ENCODE measurements around the gene ANLN.
"Not testable (repeated sequence)": the region's sequence is repeated elsewhere in the genome, so short reads cannot be mapped to it uniquely, and the experiment has no call there.

The ANLN gene

DNA sequence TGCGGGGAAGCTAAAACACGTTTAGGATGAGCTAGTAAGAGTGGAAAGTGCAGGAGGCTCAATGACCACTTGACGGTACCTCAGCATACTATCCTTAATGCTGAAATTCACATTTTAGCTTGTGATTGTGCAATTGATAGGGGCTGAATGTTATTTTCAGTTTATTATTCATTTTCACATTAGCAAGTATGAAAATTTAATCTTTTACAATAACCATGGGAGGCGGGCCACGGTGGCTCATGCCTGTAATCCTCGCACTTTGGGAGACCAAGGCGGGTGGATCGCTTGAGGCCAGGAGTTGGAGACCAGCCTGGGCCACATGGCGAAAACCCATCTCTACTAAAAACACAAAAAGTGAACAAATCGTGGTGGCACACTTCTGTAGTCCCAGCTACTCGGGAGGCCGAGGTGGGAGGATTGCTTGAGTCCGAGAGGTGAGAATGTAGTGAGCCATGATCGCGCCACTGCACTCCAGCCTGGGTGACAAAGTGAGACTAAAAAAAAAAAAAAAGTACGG, 22.0 kb upstream of the ANLN start:
- H3K27ac Mint-ChIP-seq, result peak overlapping the region in 1 of 2 donors; percentile 30
- peaks cover 4% of the 10 kb centered on the region for H3K4me1 Mint-ChIP-seq
- no peaks in the 10 kb centered on the region for H3K9me3 Mint-ChIP-seq
- no peaks in the 10 kb centered on the region for H3K27me3 Mint-ChIP-seq
- H3K4me3 Mint-ChIP-seq, result peak overlapping the region; percentile 86 to 88
- DNase-seq (no peak), ATAC-seq (no peak)

DNA sequence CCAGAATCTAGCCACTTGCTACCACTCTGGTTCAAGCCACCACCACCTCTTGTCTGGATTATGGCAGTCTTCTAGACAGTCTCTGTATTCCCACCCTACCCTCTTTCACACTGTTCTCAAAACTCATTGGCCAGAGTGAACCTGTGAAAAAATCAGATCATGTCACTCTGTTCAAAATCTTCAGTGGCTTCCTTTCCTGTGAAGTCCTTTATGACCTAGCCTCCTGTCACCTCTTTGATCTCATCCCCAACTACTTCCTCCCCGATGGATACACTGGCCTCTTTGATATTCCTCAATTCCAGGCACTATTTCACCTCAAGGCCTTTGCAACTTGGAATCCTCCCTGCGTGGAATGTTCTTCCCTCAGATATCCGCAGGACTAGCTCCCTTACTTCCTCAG, 21.2 kb upstream of the ANLN start:
- no peak for DNase-seq

DNA sequence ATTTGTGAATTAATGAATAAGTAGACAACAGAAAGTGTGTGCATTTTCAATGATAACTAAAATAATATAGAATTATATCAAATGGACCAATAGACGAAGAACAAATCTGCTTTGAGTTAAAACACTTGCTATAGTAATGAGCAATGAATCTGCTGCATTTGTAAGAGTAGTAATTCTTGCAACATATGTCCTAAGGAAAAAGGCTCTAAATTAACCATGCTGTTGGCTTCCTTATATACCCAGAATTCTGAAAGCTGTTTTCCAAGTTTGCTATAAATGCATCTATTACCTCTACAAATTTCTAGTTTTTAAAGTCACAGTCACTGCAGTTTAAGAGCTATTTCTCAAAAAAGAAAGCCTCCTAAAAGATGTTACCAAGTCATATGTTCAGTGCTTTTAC, 20.5 kb upstream of the ANLN start:
- Mint-ChIP-seq H3K9me3 (no peaks in the 10 kb centered on the region), H3K27ac (no peak overlapping the region), H3K27me3 (no peaks in the 10 kb centered on the region), H3K4me3 (no peak overlapping the region), H3K4me1 (peaks cover 4% of the 10 kb centered on the region)
- DNase-seq (no peak), ATAC-seq (no peak)

More for the DNA sequence above, 21.2 kb upstream of the ANLN start:
- H3K4me3 Mint-ChIP-seq, result no peak overlapping the region
- H3K4me1 Mint-ChIP-seq, result peaks cover 4% of the 10 kb centered on the region
- H3K9me3 Mint-ChIP-seq, result no peaks in the 10 kb centered on the region
- no peak for ATAC-seq
- no peak overlapping the region for H3K27ac Mint-ChIP-seq
- no peaks in the 10 kb centered on the region for H3K27me3 Mint-ChIP-seq

DNA sequence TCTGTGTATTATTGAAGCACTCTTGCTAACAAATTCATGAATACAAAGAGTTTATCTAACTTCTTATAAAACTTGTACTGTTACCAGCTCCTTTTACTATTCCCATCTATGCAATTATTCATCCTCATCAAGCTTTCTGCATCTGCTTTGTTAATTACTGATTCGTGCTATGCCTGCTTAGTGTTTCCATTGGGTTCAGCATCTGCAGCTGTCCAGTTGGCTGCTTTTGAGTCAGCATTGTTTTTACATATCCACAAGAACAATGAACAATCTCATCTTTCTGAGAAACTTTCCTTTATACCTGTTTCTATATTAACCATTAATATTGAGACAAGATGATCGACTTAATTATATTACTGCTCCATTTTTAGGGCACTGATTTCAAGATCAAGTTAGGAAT, 19.6 kb upstream of the ANLN start:
- Mint-ChIP-seq H3K27ac (no peak overlapping the region), H3K27me3 (no peaks in the 10 kb centered on the region), H3K4me1 (peaks cover 4% of the 10 kb centered on the region), H3K9me3 (no peaks in the 10 kb centered on the region), H3K4me3 (no peak overlapping the region)
- ATAC-seq (no peak), DNase-seq (no peak)

DNA sequence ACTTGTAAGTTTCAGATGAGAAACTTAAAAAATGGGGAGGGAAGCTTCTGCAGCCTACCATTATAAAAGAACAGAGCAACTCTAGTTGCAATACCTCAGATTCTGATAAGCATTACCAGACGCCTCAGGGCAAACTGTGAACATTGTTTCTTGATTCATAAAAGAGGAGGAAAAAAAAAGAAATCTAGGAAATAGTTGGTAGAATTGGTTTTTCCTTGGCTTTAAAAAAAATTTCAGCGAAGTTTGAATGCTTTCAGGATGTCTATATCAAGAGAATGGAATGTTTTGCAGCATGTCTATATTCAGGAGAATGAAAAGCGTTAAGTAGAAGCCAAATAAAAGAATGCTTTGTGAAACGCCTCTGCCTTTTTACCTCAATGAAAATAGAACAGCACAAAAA, 17.5 kb upstream of the ANLN start:
- H3K9me3 Mint-ChIP-seq, result no peaks in the 10 kb centered on the region
- ATAC-seq (no peak), DNase-seq (no peak)
- H3K27ac Mint-ChIP-seq, result no peak overlapping the region
- no peaks in the 10 kb centered on the region for H3K27me3 Mint-ChIP-seq
- no peak overlapping the region for H3K4me3 Mint-ChIP-seq
- H3K4me1 Mint-ChIP-seq, result peaks cover 4% of the 10 kb centered on the region

DNA sequence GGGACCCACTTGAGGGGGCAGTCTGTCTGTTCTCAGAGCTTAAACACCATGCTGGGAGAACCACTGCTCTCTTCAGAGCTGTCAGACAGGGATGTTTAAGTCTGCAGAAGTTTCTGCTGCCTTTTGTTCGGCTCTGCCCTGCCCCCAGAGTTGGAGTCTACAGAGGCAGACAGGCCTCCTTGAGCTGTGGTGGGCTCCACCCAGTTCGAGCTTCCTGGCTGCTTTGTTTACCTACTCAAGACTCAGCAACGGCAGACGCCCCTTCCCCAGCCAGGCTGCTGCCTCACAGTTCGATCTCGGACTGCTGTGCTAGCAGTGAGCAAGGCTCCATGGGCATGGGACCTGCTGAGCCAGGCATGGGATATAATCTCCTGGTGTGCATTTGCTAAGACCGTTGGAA, 11.1 kb upstream of the ANLN start:
- not testable (repeated sequence) for H3K27me3 Mint-ChIP-seq, H3K4me3 Mint-ChIP-seq, H3K27ac Mint-ChIP-seq, DNase-seq, ATAC-seq
- H3K4me1 Mint-ChIP-seq, result peaks cover 14% of the 10 kb centered on the region
- peaks cover 7 to 22% of the 10 kb centered on the region in 2 donors for H3K9me3 Mint-ChIP-seq

DNA sequence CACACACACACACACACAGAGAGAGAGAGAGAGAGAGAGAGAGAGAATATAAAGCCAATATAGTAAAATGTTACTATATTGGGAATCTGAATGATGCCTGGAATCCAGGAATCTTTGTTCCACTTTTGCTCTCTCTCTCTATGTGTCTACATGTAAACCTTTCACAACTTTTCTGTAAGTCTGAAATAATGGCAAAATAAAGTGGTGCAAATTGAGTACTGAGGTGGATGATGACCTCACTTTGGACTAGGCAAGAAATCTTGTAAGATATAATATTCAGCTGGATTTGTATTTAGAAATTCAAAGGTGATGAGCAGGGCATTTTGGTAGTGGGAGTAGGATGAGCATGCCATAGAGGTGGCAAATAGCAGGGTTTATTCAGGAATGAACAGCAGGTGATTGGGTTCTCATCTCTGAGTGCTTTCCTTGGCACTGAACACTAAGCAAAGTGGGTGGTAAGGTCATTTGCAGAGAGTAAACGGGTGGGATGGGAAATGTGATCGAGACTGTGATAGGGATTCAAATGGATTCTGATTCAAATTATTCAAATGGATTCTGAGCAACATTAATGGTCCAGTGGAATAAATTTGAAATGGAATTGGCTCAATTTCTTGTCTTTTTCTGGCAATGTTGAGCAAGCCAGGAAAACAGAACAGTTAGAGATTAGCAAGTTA, 9.7 kb upstream of the ANLN start:
- Mint-ChIP-seq H3K27me3 (no peaks in the 10 kb centered on the region), H3K27ac (no peak overlapping the region), H3K4me3 (no peak overlapping the region), H3K9me3 (peaks cover 7 to 22% of the 10 kb centered on the region in 2 donors), H3K4me1 (peaks cover 14% of the 10 kb centered on the region)
- ATAC-seq (no peak), DNase-seq (no peak)

DNA sequence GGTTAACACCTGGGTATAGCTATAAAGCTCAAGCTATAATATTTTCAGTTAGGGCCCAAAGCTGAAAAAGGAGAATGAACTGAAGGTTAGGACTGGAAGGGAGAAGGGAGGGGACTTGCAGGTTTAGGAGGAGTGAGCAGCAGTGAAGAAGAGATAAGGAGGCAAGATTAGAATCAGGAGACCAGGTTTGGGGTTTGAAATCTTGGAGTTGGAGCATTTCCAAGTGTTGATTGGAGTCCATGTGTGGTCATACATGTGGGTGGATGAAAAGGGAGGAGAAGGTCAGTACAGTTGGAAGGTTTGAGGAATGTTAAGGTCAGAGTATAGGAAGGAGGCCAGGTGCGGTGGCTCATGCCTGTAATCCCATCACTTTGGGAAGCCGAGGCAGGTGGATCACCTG, 8.6 kb upstream of the ANLN start:
- H3K4me3 Mint-ChIP-seq, result no peak overlapping the region
- H3K4me1 Mint-ChIP-seq, result peaks cover 14% of the 10 kb centered on the region
- peaks cover 7 to 22% of the 10 kb centered on the region in 2 donors for H3K9me3 Mint-ChIP-seq
- no peaks in the 10 kb centered on the region for H3K27me3 Mint-ChIP-seq
- DNase-seq (no peak), ATAC-seq (no peak)
- H3K27ac Mint-ChIP-seq, result no peak overlapping the region

DNA sequence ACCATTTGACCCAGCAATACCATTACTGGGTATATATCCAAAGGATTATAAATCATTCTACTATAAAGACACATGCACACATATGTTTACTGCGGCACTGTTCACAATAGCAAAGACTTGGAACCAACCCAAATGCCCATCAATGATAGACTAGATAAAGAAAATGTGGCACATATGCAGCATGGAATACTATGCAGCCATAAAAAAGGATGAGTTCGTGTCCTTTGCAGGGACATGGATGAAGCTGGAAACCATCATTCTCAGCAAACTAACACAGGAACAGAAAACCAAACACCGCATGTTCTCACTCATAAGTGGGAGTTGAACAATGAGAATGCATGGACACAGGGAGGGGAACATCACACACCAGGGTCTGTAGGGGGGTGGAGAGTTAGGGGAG, 6.4 kb upstream of the ANLN start:
- not testable (repeated sequence) for ATAC-seq, H3K4me3 Mint-ChIP-seq, H3K27me3 Mint-ChIP-seq, DNase-seq, H3K27ac Mint-ChIP-seq, H3K4me1 Mint-ChIP-seq
- peaks cover 7 to 13% of the 10 kb centered on the region in 2 donors for H3K9me3 Mint-ChIP-seq

DNA sequence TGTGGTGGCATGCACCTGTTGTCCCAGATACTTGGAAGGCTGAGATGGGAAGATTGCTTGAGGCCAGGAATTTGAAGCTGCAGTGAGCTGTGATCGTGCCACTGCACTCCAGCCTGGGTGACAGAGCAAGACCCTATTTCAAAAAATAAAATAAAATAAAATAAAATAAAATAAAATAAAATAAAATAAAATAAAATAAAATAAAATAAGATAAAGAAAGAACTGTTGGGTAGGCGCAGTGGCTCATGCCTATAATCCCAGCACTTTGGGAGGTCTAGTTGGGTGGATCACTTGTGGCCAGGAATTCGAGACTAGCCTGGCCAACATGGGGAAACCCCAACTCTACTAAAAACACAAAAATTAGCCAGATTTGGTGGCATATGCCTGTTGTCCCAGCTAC, 4.0 kb upstream of the ANLN start:
- ATAC-seq, H3K27ac Mint-ChIP-seq, H3K9me3 Mint-ChIP-seq, H3K4me1 Mint-ChIP-seq, H3K4me3 Mint-ChIP-seq, H3K27me3 Mint-ChIP-seq, DNase-seq: not testable (repeated sequence)

DNA sequence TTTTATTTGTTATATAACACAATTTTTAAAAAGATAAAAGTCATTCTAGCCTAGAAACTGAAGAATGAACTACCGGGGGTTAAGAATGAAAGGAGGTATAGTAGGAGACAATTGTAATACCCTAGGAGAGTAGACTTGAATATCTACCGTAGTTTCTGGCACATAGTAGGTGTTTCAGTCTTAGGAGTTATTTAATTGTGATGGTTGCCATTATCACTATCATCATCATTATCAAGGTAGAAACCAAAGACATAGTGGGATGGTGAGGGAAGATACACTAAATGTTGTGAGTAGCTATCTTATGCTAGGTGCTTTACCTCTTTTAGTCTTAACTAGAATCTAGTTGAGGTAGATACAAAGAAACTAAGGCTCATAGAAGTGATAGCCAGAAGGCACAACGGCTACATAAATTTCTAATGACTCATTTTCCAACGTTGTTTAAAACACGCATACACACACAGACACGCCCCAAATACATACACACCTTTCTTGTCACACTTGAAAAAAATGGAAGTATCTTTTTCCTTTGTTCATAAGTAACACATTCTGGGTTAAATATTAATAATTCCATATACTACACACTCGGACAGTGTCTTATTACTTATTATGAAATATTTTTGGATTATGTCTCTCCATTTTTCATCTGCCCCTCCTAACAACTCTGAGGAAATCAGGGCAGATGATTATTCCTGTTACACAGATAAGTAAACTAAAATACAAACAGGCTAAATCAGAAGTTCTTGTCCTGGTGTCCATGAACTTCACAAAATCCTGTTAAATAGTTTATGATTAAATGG, 2.0 kb upstream of the ANLN start:
- no peak overlapping the region for H3K4me3 Mint-ChIP-seq
- ATAC-seq, result no peak
- H3K27ac Mint-ChIP-seq, result no peak overlapping the region
- DNase-seq, result no peak
- H3K4me1 Mint-ChIP-seq, result peaks cover 20% of the 10 kb centered on the region
- peaks cover 19% of the 10 kb centered on the region for H3K27me3 Mint-ChIP-seq
- H3K9me3 Mint-ChIP-seq, result no peaks in the 10 kb centered on the region

DNA sequence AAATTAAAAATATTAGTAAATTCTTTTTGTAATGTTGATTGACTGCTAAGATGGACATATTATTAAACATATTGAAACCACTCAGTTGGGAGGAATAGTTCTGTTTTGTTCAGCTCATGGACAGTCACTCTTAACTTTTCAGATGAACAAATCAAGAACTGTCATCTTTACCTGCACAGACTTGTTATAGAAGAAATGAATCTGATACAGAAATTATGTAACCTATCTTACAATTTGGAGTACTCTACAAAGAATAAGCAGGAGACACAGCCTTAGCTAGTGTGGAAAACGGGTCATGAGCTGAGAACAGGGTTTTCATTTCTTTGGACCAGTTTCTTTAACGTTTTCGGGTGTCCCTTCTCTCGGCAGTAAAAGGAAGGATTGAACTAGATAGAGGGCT, 1.2 kb upstream of the ANLN start:
- DNase-seq, result no peak
- ATAC-seq, result no peak
- H3K9me3 Mint-ChIP-seq, result no peaks in the 10 kb centered on the region
- peaks cover 19% of the 10 kb centered on the region for H3K27me3 Mint-ChIP-seq
- H3K4me3 Mint-ChIP-seq, result no peak overlapping the region
- peaks cover 20% of the 10 kb centered on the region for H3K4me1 Mint-ChIP-seq
- H3K27ac Mint-ChIP-seq, result no peak overlapping the region

DNA sequence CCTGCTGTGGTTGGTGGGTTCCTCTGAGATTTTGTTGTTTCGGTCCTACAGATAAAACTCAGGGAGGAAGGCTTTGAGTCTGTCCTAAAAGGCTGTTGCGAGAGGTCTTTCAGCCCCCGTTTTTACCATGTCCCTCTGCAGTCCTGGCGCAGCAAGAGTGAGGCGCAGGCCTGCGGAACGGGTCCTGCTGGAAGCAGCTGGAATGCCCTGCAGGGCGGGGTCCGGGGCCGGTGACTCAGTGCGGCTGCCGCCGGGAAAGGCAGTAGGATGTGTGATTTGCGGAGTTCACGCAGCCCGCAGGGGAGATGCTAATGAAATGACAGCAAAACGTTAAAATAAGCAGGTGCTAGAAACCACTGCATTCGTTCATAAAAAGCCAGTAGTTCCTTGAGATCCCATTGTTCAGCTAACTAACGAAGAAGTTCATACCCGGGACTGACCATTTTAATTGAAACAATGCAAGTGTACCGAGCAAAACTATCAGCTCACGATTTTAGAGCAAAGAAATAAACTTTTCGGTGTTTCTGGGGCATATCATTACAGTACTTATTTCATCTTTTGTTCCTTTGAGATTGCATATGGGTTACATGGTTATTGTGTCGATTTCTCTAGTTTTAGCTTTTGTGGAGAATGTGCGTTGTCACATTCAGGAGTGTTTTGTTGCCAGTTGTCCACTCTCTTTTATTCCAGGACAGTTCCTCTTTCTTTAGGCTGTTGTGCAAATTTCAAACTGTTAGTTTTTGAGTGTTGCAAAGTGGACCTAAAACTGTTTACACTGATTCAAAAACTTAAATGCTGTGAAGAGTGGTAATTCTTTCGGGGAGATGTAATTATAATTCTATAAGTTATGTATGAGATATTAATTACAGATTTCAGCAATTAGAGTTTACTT, 783 bp downstream of the ANLN start:
- peaks cover 0 to 6% of the 10 kb centered on the region in 2 donors for H3K9me3 Mint-ChIP-seq
- H3K27me3 Mint-ChIP-seq, result peaks cover 27% of the 10 kb centered on the region
- DNase-seq, result peak; percentile 46 to 76
- peaks cover 20% of the 10 kb centered on the region for H3K4me1 Mint-ChIP-seq
- ATAC-seq, result peak; percentile 70
- peak overlapping the region; percentile 92 to 97 for H3K4me3 Mint-ChIP-seq
- peak overlapping the region; percentile 90 to 93 for H3K27ac Mint-ChIP-seq

DNA sequence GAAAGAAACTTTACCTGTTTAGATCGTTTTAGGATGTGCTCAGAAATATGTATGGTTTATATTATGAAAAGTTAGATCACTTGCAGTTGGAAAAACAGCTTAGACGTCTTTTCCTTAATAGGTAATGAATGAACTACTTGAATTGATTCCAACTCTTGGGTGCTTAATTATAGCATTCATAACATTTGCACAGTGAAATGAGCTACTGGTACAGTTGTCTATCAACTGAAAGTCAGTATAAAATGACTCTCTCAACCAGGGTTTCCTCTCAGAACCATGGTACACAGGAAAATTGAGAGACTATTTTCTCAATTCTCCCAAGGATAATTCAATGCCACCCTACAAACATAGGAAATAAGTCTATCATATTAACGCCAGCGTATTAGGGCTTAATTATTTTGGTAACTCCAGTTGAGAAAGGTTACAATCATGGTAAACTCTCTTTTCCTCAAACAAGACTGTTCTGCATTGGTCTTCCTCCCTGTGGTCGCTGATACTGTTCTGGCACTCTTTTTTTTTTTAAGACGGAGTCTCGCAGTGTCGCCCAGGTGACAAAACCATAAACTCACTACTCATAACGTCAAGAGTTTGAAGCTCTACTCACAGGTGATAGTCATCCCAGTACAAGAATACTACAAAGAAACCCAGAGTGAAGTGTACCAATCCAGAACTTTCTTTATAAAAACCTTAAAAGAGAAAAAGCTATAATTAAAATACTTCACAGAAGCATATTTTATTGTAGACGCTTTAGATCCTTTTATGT, 2.0 kb downstream of the ANLN start:
- ATAC-seq (peak; percentile 68), DNase-seq (peak; percentile 7 to 41)
- peaks cover 27% of the 10 kb centered on the region for H3K27me3 Mint-ChIP-seq
- peaks cover 20% of the 10 kb centered on the region for H3K4me1 Mint-ChIP-seq
- peak overlapping the region in 1 of 2 donors; percentile 5 for H3K27ac Mint-ChIP-seq
- peak overlapping the region; percentile 92 to 97 for H3K4me3 Mint-ChIP-seq
- peaks cover 0 to 7% of the 10 kb centered on the region in 2 donors for H3K9me3 Mint-ChIP-seq

DNA sequence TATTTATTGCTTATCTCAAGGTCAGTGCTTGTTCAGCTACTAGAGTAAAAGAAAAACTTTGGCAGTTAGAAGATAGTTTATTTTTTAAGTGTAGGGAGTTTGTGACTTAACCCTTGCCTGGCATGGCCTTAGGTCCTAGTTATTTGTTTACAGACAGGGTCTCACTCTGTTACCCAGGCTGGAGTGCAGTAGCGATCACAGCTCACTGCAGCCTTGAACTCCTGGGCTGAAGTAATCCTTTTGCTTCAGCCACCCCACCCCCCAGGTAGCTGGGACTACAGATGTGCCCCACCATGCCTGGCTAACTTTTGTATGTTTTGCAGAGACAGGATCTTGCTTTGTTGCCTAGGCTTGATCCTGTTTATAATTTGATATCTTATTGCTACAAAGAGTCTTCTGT, 4.2 kb downstream of the ANLN start:
- H3K9me3 Mint-ChIP-seq, result peaks cover 0 to 7% of the 10 kb centered on the region in 2 donors
- H3K4me3 Mint-ChIP-seq, result no peak overlapping the region
- H3K4me1 Mint-ChIP-seq, result peaks cover 20% of the 10 kb centered on the region
- no peak overlapping the region for H3K27ac Mint-ChIP-seq
- H3K27me3 Mint-ChIP-seq, result peaks cover 27% of the 10 kb centered on the region
- DNase-seq, result no peak
- ATAC-seq, result no peak

Data from stimulated activated naive CD8-positive, alpha-beta T cell treated with anti-CD3 and anti-CD28 coated beads, Interleukin-15, amount 100 ng/mL, for 72 hours (primary cell).